NCI-H187 treated with DMSO at 0.1 percent for 48 hours (cell line): Measurements from ENCODE around the gene ATP2B2.

ENCODE experiments used
- DNase-seq: peaks from one replicate; lab custom pipeline; 2025; lab: John Stamatoyannopoulos, UW

Gene ATP2B2

DNA sequence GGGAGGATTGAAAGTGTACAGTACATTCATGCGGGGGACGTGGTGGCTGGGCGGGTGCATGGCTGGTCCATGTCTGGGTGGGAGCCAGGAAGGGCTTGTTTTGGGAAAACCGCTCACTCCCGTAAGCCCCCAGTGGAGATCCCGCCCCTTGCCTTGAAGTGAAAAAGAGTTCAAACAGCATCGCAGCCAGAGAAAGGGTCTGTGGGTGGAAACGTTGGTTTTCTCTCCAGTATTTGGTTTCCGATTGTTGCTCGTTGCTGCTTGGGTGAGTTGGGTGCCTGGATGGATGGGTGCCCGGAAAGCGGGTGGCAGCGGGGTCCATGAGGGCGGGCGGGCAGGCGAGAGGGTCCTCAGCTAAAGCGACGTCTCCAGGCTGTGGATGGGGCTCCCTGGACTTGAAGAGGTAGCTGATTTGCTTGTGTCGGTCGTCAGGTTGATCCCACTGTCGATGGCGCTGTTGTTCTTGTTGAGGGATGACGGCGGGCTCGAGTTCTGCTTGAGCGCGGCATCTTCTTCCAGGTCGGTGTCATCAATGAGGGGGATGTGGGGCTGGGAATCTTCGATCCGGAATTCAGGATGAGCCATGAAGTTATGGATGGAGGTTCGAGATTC, 176.8 kb downstream of the ATP2B2 start:
- no peak for DNase-seq

GRCh38 chr3:10327592-10327991, 177.8 kb downstream of the ATP2B2 start:
- DNase-seq, result no peak

GRCh38 chr3:10322352-10322710, 183.1 kb downstream of the ATP2B2 start:
- DNase-seq, result no peak

GRCh38 chr3:10321630-10322351, 183.6 kb downstream of the ATP2B2 start:
- no peak for DNase-seq

GRCh38 chr3:10320320-10320677, 185.1 kb downstream of the ATP2B2 start:
- no peak for DNase-seq

GRCh38 chr3:10319804-10320203, 185.6 kb downstream of the ATP2B2 start:
- no peak for DNase-seq

DNA sequence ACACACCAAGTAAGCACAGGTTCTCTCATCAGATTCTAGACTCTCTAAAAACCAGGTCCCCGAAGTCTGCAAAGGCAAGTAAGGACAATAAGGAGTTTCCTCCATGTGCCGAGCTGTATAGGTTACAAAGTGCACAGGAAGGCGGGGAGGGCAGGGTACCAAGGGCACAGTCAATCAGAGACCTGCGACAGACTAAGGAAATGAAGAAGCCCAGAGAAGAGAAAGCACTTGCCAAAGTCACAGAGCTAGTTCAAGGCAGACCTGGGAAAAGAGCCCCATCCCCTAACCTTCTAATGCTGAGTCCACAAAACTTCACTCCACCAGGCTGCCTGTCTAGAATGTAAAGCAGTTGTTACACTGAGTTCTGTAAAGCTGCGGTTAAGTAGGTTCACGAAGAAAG, 186.1 kb downstream of the ATP2B2 start:
- DNase-seq, result no peak

DNA sequence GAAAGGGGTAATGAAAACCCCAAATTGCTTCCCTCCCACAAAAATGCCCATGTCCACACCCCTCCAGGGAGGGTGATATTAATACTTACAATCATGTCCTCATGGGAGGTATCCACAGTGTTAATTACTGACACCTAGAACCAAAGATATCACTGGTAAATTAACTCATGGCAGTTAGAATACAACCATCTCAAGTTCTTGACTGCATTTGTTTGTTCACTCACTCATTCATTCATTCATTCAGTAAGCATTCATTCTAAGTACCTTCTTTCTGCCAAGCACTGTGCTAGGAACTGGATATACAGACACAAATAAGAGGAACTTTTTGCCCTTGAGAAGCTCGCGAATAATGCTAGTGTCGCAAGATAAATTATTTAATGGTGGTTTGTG, 187.4 kb downstream of the ATP2B2 start:
- DNase-seq, result no peak

DNA sequence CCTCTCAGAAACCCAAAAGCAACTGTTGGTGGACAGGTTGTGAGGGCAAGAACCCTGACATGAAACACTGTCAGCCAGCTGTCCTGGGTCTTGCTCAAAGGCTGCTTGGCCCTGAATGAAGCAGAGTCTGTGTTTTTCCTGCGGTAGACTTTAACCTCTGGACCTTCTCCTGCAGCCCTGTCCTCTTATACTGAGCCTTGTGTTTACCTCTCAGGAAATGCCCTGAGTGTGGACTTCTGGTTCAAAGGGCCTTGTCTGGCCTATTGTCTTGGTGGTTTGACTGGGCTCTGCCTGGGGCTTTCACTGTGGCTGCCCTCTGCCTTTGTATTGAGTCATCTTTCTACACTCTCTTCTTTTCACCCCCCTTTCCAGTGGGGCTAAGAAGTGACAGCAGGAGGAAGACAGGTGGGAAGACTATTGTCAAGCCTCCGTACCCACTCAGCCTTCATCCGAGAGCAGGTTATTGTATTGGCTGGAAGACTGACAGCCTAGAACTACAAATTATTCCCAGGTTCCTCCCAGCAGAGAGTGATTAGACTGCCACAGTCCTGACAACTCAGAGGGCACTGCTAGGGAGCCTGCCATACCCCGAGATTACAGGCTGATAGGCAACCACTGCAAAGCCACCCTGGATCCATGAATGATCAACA, 187.9 kb downstream of the ATP2B2 start:
- no peak for DNase-seq

- DNase-seq, result no peak
These were observed 189.5 kb downstream of the ATP2B2 start for GRCh38 chr3:10315771-10316344.

DNA sequence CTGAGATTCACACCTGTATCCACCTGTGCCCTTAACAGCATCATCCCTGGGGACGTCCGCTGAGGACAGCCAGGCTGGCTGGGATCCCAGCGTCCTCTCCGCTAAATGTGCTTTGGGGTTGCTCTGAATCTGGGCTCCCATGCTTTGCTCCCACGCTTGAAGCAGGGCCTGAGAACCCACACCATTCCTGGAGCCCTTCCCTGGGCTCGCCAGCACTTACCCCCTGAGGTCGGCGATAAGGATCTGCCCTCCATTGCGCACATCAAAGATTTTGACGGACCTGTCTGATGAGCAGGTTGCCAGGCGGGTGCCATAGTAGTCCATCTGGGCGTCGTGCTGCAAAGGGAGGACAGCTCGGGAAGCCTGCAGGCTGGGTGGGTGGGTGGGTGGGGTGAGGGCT, 190.3 kb downstream of the ATP2B2 start:
- no peak for DNase-seq

DNA sequence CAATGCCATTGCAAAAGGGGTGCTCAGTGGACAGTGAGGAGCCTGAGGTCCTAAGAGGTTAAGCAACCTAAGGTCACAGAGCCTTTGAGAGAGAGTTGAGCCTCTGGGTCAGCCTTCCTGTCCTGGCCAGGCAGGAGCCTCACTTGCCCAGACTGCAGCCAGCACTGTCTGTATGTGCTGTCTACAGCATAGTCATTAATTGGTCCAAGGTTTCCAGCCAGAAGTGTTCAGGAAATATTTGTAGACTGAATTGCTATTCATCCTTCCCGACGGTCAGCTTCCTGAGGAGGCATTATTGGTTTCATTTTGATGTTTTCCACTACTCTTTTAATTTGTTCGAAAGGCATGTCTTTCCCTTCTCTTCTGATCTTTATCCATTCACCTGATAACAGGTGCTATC, 192.5 kb downstream of the ATP2B2 start:
- DNase-seq, result no peak

DNA sequence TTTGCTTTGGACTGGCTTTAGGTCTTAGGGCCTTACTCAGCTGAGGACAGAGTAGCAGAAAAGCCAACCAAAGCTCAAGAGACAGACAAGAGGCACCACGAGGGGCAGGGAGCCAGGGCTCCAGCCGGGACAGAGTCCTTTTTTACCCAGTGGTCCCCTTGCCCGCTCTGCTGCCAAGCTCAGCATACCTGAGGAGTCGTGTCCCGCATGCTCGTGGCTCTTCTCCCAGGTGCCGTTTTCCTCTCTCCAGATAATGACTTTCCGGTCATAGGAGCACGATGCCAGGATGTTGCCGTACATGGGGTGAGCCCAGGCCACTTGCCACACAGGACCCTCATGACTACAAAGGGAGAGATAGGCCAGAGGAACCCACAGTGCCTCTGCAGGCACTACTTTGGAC, 193.0 kb downstream of the ATP2B2 start:
- no peak for DNase-seq

DNA sequence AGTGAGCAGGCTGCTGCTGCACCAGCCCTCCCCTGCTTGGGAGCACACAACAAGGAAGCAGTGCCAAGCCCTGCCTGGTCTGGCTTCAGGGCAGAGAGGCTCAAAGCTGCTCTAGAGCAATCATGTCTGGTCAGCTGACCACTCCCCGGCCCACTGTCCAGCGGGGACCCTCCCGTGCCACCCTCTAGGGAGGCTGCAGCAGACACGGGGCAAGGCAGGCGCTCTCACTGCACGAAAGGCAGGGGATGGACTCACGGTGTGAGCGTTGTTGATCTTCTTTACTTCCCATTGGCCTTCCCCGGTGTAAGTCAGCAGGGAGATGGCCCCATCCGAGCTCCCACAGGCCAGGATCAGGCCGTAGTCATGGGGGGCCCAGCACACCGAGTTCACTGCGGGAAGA, 193.7 kb downstream of the ATP2B2 start:
- DNase-seq, result no peak

GRCh38 chr3:10310578-10310977, 194.8 kb downstream of the ATP2B2 start:
- no peak for DNase-seq

DNA sequence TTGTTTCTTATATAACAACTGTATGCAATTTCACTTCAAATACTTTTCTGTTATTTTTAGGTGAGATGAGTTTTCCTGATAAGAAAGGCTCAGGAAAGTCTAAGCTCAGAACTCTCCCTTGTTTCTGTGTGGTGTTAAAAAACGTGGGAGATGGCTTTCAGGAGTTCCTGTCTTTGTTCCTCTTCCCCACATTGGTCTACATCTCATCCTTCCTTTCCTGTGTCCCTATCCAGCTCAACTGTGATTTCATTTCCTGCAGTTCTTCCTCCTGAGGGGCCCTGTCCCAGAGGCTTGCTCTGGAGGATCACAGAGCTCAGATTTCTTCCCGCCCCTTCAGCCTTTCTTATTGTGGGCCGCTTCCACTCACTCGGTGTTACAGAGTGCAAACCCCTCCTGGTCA, 195.7 kb downstream of the ATP2B2 start:
- no peak for DNase-seq

- DNase-seq, result no peak
These were observed 196.7 kb downstream of the ATP2B2 start for GRCh38 chr3:10308678-10309077.

GRCh38 chr3:10306156-10306555, 199.2 kb downstream of the ATP2B2 start:
- DNase-seq, result no peak

DNA sequence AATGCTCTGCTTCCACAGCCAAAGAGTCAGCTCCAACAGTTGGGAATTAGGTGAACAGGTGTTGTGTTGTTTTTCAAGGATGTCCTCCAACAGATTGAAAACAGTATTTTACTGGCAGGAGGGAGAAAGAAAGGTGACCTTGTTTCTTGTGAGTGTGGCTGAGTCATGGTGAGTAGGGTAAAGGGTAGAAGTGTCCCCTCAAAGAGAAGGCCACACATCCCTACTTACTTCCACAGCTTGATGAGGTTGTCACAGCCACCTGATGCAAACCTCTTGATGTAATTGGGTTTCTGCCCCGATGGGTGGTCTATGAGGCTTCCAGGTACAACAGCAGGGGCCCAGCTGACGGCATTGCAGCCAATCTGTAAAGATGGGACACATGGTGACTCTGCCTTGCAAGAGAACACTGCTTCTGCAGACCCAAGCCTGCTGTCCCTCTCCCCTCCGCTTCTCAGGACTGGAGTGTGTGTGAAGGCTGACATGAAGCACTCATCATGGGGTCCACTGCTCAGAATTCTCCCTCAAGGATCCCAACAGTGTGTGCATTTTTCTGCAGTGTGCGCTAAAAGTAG, 200.0 kb downstream of the ATP2B2 start:
- no peak for DNase-seq

GRCh38 chr3:10304905-10305304, 200.5 kb downstream of the ATP2B2 start:
- no peak for DNase-seq

DNA sequence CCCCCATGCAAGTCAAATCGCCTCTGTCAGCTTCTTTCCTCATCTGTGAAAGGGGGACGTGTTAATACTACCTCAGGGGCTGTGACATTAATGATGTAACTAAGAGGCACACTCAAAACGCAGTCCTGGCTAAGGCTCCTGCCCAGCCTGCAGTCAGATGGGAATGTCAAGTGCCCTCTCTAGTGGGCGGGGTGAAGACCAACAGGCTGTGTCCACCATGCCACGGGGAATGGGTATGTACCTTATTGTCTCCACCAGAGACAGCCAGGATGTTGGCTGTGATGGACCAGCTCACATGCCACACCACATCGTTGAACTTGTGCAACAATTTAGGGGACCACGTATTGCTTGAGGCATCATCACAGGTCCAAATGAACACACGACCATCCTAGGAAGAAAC, 201.6 kb downstream of the ATP2B2 start:
- DNase-seq, result no peak

- no peak for DNase-seq
These were observed 202.3 kb downstream of the ATP2B2 start for GRCh38 chr3:10303105-10303504.

- no peak for DNase-seq
These were observed 205.3 kb downstream of the ATP2B2 start for GRCh38 chr3:10300087-10300486.
